Tibial nerve (tissue), 4 donors: ENCODE results near the gene RRP36. TPM values are rescaled to one million over a fixed set of nuclear protein-coding genes. Genes with fewer than 3 reads are reported as not detected.
A peak's percentile ranks its signal among the peaks of the same experiment; 100 is the strongest.

Experiments used
- DNase-seq, 2 donors: peaks; one replicate each; pipeline ENCODE4 v3.0.0-alpha.2; 2019; ENCODE audit warnings: low spot score in 2 of 2
- H3K27ac ChIP-seq, 4 donors: fragments of 200-600 bp; sonication (generic) in 3 of 4; one replicate each; pipeline ENCODE4 v1.5.1; 2017 to 2019; ENCODE audit warnings: mild to moderate bottlenecking in 1 of 4
- H3K27me3 ChIP-seq, 2 donors: fragments of 200-600 bp; sonication (generic) in 1 of 2; one replicate each; pipeline versions ENCODE4 v1.5.1 to v1.6.0; 2017 to 2019
- H3K36me3 ChIP-seq, 3 donors: fragments of 200-600 bp; sonication (generic); one replicate each; pipeline ENCODE4 v1.5.1; 2018 to 2019
- H3K4me1 ChIP-seq, 4 donors: fragments of 200-600 bp; sonication (generic) in 3 of 4; one replicate each; pipeline ENCODE4 v1.5.1; 2017 to 2019
- H3K4me3 ChIP-seq, 4 donors: fragments of 200-600 bp; sonication (generic) in 3 of 4; one replicate each; pipeline ENCODE4 v1.5.1; 2017 to 2019; ENCODE audit warnings: mild to moderate bottlenecking in 1 of 4, moderate library complexity in 1 of 4
- H3K9me3 ChIP-seq, 4 donors: fragments of 200-600 bp; sonication (generic) in 3 of 4; one replicate each; pipeline ENCODE4 v1.5.1; 2017 to 2019
- CTCF ChIP-seq, 5 experiments: fragments of 200-600 bp in 3 of 5; fragments of 450-650 bp in 2 of 5; sonication (generic) in 3 of 5; IDR thresholded peaks; one replicate each; pipeline ENCODE4 v1.5.1; 2016 to 2019; ENCODE audit warnings: antibody characterized with exemption in 5 of 5, mild to moderate bottlenecking in 3 of 5, moderate library complexity in 2 of 5
- EP300 ChIP-seq, 2 donors: sonication (generic); formaldehyde crosslinking; IDR thresholded peaks; one replicate each; pipeline ENCODE4 v1.6.1; 2017; ENCODE audit warnings: antibody characterized with exemption in 2 of 2, mild to moderate bottlenecking in 1 of 2
- POLR2A ChIP-seq, 2 donors: fragments of 450-650 bp; IDR thresholded peaks; one replicate each; pipeline ENCODE4 v1.6.1; 2017; ENCODE audit warnings: antibody characterized with exemption in 2 of 2, mild to moderate bottlenecking in 2 of 2, moderate library complexity in 2 of 2
- WGBS, 2 donors: methylation state at CpG; one replicate each; pipeline ENCODE4 v1.1.5; 2018; 5-methylcytosine and 5-hydroxymethylcytosine counted together
- total RNA-seq, 4 donors: library from RNA; depleted of rRNA; stranded (reverse); fragments of >200 nt; gene quantifications; one replicate each; pipeline ENCODE4 v1.1.0, GENCODE V29; 2016

The RRP36 gene
- total RNA-seq, 4 donors from 2014 or later = 39.1 to 96.3 (median 52.8) TPM

DNA sequence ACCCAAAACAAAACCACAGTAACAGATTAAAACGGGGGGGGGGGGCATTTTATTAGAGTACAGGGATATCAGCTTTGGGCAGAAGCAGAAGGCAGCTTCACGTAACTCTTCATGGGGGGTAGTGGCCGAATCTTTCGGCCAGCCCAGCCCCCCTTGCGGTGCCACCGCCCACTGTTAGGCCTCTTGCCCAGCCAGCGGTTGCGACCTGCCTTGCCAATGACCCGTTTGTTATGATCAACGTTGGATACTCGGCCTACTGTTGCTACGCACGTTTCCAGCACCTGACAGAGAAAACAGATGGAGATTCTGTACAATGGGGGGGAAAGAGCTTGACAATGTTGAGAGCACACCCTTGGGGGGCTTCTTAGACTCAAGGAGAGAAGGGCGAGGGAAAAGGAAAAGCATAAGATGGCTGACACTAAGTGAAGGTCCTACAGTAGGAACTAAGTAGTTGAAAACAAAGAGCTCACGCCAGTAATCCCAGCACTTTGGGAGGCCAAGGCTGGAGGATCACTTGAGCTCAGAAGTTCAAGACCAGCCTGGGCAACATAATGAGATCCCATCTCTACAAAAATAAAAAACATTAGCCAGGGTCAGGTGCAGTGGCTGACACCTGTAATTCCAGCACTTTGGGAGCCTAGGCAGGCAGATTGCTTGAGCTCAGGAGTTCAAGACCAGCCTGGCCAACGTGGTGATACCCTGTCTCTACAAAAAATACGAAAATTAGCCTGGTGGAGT lies 33.0 kb downstream of the RRP36 start:
- peaks cover 0 to 52% (median 0%) of the 10 kb centered on the region in 3 donors for H3K36me3 ChIP-seq
- no peak for DNase-seq
- WGBS, 2 donors = 50 to 59% methylated on average over 17 of the region's 17 CpGs
- peak overlapping the region; percentile 82 to 95 (median 94) for H3K27ac ChIP-seq
- H3K4me1 ChIP-seq = peaks cover 0 to 55% (median 23%) of the 10 kb centered on the region in 4 donors
- H3K4me3 ChIP-seq = peak overlapping the region; percentile 69 to 79 (median 74)
- no peaks in the 10 kb centered on the region for H3K27me3 ChIP-seq
- no peaks in the 10 kb centered on the region for H3K9me3 ChIP-seq
- no peak for TF ChIP-seq EP300 (IDR thresholded peaks at IDR 0.05)
- TF ChIP-seq CTCF (IDR thresholded peaks at IDR 0.05) = no peak
- no peak for TF ChIP-seq POLR2A (IDR thresholded peaks at IDR 0.05)

DNA sequence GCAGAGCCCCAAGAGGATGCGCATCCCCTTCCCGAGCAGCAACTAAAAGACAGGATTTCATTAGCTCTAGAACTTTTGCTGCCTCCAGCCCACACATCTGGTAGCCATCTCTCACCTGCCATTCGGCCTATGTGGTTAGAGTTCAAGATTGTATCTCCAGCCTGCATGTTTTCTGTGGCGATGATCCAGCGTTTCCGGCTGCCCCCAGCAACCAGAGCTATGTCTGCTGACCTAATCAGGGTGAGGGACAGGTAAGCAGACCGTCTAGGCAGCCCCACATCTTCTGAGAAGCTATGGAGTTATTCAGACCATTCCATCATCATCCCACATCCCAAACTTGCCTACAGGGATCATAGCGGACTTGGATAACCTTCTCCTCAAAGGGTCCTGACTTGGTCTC lies 34.5 kb downstream of the RRP36 start:
- TF ChIP-seq POLR2A (IDR thresholded peaks at IDR 0.05) (no peak), EP300 (IDR thresholded peaks at IDR 0.05) (no peak), CTCF (IDR thresholded peaks at IDR 0.05) (no peak)
- H3K4me3 ChIP-seq = no peak overlapping the region
- H3K9me3 ChIP-seq = no peaks in the 10 kb centered on the region
- no peaks in the 10 kb centered on the region for H3K27me3 ChIP-seq
- peaks cover 0 to 61% (median 35%) of the 10 kb centered on the region in 4 donors for H3K4me1 ChIP-seq
- no peak for DNase-seq
- 82 to 83% methylated on average over 7 to 8 of the region's 8 CpGs for WGBS, 2 donors
- H3K36me3 ChIP-seq = peaks cover 0 to 36% (median 0%) of the 10 kb centered on the region in 3 donors
- H3K27ac ChIP-seq = no peak overlapping the region

GRCh38 chr6:43058531-43058930 lies 37.1 kb downstream of the RRP36 start:
- TF ChIP-seq POLR2A (IDR thresholded peaks at IDR 0.05) (no peak), EP300 (IDR thresholded peaks at IDR 0.05) (no peak), CTCF (IDR thresholded peaks at IDR 0.05) (no peak)
- peaks cover 0 to 50% (median 0%) of the 10 kb centered on the region in 3 donors for H3K36me3 ChIP-seq
- peak overlapping the region; percentile 54 to 97 (median 68) for H3K4me3 ChIP-seq
- H3K27ac ChIP-seq = peak overlapping the region; percentile 75 to 95 (median 90)
- H3K9me3 ChIP-seq = no peaks in the 10 kb centered on the region
- WGBS, 2 donors = 73 to 74% methylated on average over 1 of the region's 1 CpG
- no peaks in the 10 kb centered on the region for H3K27me3 ChIP-seq
- no peak for DNase-seq
- peaks cover 0 to 47% (median 32%) of the 10 kb centered on the region in 4 donors for H3K4me1 ChIP-seq

DNA sequence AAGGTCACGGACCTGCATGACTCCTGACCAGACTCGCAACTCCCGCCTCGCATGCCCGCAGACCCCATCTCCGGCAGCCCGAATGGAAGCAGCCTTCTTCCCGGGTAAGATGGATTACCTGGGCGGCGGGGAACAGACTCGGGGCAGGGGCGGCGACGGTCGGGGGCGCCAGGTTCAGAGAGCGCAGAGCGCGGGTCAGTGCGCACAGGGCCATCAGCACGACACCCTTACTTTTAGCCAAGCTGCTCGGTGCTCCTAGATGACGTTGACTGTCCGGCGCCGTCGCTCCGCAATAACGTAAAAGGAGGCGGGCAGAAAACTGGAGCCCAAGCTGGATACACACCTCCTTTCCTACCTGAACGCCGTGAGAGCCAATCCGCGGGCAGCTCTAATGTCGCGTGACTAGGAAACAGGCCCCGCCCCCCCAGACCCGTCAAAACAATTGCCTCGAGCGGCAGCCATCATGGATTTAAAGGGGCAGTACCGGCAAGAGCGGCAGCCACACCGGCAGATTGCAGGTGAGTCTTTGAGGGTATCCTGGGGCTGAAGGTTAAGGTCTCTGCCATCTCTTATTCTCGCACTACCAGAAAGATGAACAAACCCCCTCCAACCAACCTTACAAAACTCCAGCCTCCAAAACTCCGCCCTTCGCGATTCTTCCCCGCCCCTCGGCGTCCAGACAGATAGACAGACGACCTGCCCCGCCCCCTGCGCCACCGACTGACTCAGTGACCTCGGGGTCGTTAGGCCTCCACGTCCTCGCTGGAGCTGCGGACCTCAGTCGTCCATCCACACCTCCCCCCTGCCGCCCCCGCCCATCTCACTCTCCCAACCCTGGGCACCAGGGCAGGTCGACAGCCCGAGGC lies 38.0 kb downstream of the RRP36 start, which contains the start of the genes KLC4 and MRPL2:
KLC4 (plus strand) TSS at position 464 of the 866 bp plus-strand sequence. CDS start 1,705 bp downstream, outside the sequence.
MRPL2 (minus strand) TSS at position 267 of the 866 bp plus-strand sequence; CDS start at position 214, 53 bp downstream.
- peaks cover 0 to 59% (median 0%) of the 10 kb centered on the region in 3 donors for H3K36me3 ChIP-seq
- H3K4me3 ChIP-seq = peak within 1 kb of the TSS; percentile 54 to 97 (median 68)
- peaks cover 0 to 43% (median 28%) of the 10 kb centered on the region in 4 donors for H3K4me1 ChIP-seq
- 0 to 1% methylated on average over 52 to 60 of the region's 64 CpGs for WGBS, 2 donors
- H3K27ac ChIP-seq = peak within 1 kb of the TSS; percentile 75 to 95 (median 90)
- H3K27me3 ChIP-seq = no peaks in the 10 kb centered on the region
- TF ChIP-seq POLR2A (IDR thresholded peaks at IDR 0.05) (peak; percentile 59 to 83), CTCF (IDR thresholded peaks at IDR 0.05) (peak in 1 of 5 experiments; percentile 40), EP300 (IDR thresholded peaks at IDR 0.05) (peak; percentile 93 to 95)
- no peaks in the 10 kb centered on the region for H3K9me3 ChIP-seq
- DNase-seq = peak; percentile 97 to 98
